ENCODE measurements around the gene PROB1. TPM values are rescaled to one million over a fixed set of nuclear protein-coding genes. Genes with fewer than 3 reads are reported as not detected.

Gene PROB1
- total RNA-seq, 1 donor from 2014 or later = 6.1 TPM

Other genes starting within 250 kb of the PROB1 start
- 50.3 and 58.0 TPM in 2 replicates for gene SIL1, start 196.7 kb downstream of the PROB1 start, total RNA-seq
- gene MATR3, start 101.4 kb downstream of the PROB1 start, total RNA-seq = 301 and 445 TPM in 2 replicates
- 110 and 137 TPM in 2 replicates for gene PAIP2, start 53.2 kb downstream of the PROB1 start, total RNA-seq
- gene SLC23A1, start 11.8 kb downstream of the PROB1 start, total RNA-seq = not detected in 2 replicates
- 0.14 TPM in 1 of 2 replicates, not detected in the other for gene MZB1, start 5.2 kb downstream of the PROB1 start, total RNA-seq
- gene SPATA24, start 9.0 kb upstream of the PROB1 start, total RNA-seq = 8.0 and 10.0 TPM in 2 replicates
- gene DNAJC18, start 44.4 kb upstream of the PROB1 start, total RNA-seq = 8.6 and 9.0 TPM in 2 replicates
- 404 and 423 TPM in 2 replicates for gene ECSCR, start 67.6 kb upstream of the PROB1 start, total RNA-seq
- not detected in 2 replicates for gene SMIM33, start 75.9 kb upstream of the PROB1 start, total RNA-seq
- 36.9 and 69.6 TPM in 2 replicates for gene STING1, start 87.7 kb upstream of the PROB1 start, total RNA-seq
- gene UBE2D2, start 166.2 kb upstream of the PROB1 start, total RNA-seq = 68.5 and 71.6 TPM in 2 replicates

Data from dermis blood vessel endothelial cell (primary cell).